ENCODE measurements around the gene FSTL1. TPM values are rescaled to one million over a fixed set of nuclear protein-coding genes. Genes with fewer than 3 reads are reported as not detected.

The FSTL1 gene
- polyA plus RNA-seq, 3 donors from 2014 or later, result 1.7 TPM; not detected in 2

DNA sequence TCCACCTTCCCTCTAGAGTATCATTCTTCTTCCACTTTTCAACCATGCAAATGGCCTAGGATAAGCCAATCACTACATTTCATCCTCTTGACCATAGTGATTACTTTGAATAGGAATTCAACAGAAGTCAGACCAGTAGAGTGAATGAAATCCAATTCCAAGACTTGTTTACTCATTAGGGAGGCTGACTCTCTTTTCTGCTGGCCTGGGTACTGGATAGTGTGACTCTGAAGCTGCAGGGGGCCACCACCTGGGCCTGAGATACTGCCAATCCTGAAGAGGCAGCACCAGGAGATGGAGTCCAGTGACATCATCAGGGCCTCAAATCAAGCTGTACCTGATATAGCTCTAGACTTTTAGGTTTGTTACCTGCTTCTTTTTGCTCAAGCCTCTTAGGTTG, 7.0 kb upstream of the FSTL1 start:
- Mint-ChIP-seq H3K4me1 (peaks cover 5 to 13% of the 10 kb centered on the region in 2 donors), H3K9me3 (no peaks in the 10 kb centered on the region), H3K4me3 (no peak overlapping the region), H3K36me3 (no peaks in the 10 kb centered on the region), H3K27me3 (ENCODE audit: low read depth in 3 of 3) (peaks cover 2 to 9% (median 4%) of the 10 kb centered on the region in 3 donors), H3K27ac (no peak overlapping the region)
- DNase-seq, result no peak

DNA sequence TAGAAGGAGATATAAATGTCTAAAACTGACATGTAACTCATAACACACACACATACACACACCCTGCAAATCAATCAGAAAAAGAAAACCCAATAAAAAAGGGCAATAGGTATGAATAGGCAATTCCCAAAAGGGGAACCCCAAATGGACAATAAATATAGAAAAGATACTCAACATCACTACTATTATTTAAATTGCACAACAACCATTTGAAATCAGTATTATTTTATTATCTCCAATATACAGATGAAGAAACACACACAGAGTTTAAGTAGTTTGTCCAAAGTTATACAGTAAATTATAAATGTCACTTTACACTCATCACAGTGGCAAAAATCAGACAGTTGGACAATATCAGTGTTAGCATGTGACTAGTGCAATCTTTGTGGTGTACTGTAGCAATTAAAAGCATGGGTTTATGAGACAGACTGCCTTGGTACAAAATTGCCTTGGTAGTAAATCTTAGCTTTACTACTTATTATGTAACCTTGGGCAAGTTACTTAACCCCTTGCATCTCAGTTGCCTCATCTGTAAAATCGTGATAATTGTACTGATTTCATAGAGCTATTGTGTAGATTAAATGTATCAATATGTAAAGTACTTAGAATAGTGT, 3.4 kb upstream of the FSTL1 start:
- Mint-ChIP-seq H3K4me1 (peaks cover 7 to 14% of the 10 kb centered on the region in 2 donors), H3K27ac (no peak overlapping the region), H3K4me3 (no peak overlapping the region), H3K27me3 (ENCODE audit: low read depth in 3 of 3) (peaks cover 11 to 19% (median 14%) of the 10 kb centered on the region in 3 donors), H3K9me3 (no peaks in the 10 kb centered on the region), H3K36me3 (no peaks in the 10 kb centered on the region)
- DNase-seq, result no peak

- H3K27me3 Mint-ChIP-seq (ENCODE audit: low read depth in 3 of 3), result peaks cover 12 to 17% (median 12%) of the 10 kb centered on the region in 3 donors
- H3K4me1 Mint-ChIP-seq, result peaks cover 7 to 14% of the 10 kb centered on the region in 2 donors
- H3K27ac Mint-ChIP-seq, result no peak overlapping the region
- H3K36me3 Mint-ChIP-seq, result no peaks in the 10 kb centered on the region
- DNase-seq, result no peak
- no peaks in the 10 kb centered on the region for H3K9me3 Mint-ChIP-seq
- H3K4me3 Mint-ChIP-seq, result peak overlapping the region in 2 of 5 donors; percentile 6 to 58
Observed at GRCh38 chr3:120452816-120453215, 2.0 kb upstream of the FSTL1 start.

- DNase-seq, result no peak
- no peaks in the 10 kb centered on the region for H3K36me3 Mint-ChIP-seq
- H3K4me1 Mint-ChIP-seq, result peaks cover 7 to 14% of the 10 kb centered on the region in 2 donors
- H3K27me3 Mint-ChIP-seq (ENCODE audit: low read depth in 3 of 3), result peaks cover 12 to 17% (median 14%) of the 10 kb centered on the region in 3 donors
- H3K27ac Mint-ChIP-seq, result no peak overlapping the region
- no peaks in the 10 kb centered on the region for H3K9me3 Mint-ChIP-seq
- H3K4me3 Mint-ChIP-seq, result peak overlapping the region; percentile 20 to 66 (median 47)
Observed at GRCh38 chr3:120451806-120452205, 1.0 kb upstream of the FSTL1 start.

GRCh38 chr3:120451272-120451761, 525 bp upstream of the FSTL1 start:
- no peaks in the 10 kb centered on the region for H3K9me3 Mint-ChIP-seq
- DNase-seq, result no peak
- H3K36me3 Mint-ChIP-seq, result no peaks in the 10 kb centered on the region
- H3K27me3 Mint-ChIP-seq (ENCODE audit: low read depth in 3 of 3), result peaks cover 12 to 20% (median 14%) of the 10 kb centered on the region in 3 donors
- H3K27ac Mint-ChIP-seq, result no peak overlapping the region
- H3K4me1 Mint-ChIP-seq, result peaks cover 7 to 14% of the 10 kb centered on the region in 2 donors
- peak overlapping the region; percentile 20 to 66 (median 47) for H3K4me3 Mint-ChIP-seq

- Mint-ChIP-seq H3K27me3 (ENCODE audit: low read depth in 3 of 3) (peaks cover 12 to 18% (median 14%) of the 10 kb centered on the region in 3 donors), H3K4me1 (peaks cover 7 to 14% of the 10 kb centered on the region in 2 donors), H3K36me3 (no peaks in the 10 kb centered on the region), H3K9me3 (no peaks in the 10 kb centered on the region), H3K27ac (no peak overlapping the region), H3K4me3 (peak overlapping the region; percentile 34 to 77 (median 65))
- no peak for DNase-seq
Observed at GRCh38 chr3:120449701-120450599, 842 bp downstream of the FSTL1 start.

DNA sequence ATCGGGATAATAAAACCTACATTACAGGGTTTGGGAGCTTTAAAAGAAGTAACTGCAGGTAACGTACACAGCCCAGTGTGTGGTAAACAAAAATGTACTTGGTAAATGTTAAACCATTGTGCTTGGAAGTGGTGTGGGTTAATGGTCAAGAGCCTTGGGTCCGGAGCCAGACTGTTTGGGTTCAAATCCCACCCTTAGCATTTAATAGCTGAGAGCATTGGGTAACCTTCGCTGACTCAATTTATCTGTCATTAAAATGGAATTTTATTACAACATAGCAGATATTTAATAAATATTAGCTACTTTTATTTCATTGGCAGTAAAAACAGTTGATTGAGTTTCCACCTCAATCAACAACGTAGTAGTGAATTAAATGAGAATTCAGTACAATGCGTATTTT, 1.5 kb downstream of the FSTL1 start:
- no peaks in the 10 kb centered on the region for H3K9me3 Mint-ChIP-seq
- no peak overlapping the region for H3K27ac Mint-ChIP-seq
- peak overlapping the region in 2 of 5 donors; percentile 14 to 65 for H3K4me3 Mint-ChIP-seq
- H3K36me3 Mint-ChIP-seq, result no peaks in the 10 kb centered on the region
- H3K4me1 Mint-ChIP-seq, result peaks cover 7 to 14% of the 10 kb centered on the region in 2 donors
- no peak for DNase-seq
- H3K27me3 Mint-ChIP-seq (ENCODE audit: low read depth in 3 of 3), result peaks cover 12 to 18% (median 14%) of the 10 kb centered on the region in 3 donors

DNA sequence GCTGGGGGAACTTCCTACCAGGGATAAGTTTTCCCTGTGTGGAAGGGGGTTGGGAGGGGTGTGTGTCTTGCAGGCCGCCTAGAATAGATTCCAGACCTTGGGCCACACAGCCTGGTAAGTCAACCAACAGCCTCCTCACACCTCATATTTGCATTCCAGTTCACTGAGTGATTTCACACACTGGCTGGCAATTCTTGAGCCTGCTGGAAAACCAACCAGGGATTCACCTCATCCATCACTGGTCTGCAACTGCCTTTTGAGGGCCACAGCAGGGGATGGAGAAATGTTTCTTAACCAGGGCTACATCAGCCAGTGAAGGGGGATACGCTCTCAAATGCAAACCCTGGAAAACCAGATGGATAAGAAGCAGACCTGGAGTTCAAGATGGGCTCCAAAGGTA, 2.0 kb downstream of the FSTL1 start:
- peaks cover 12 to 18% (median 14%) of the 10 kb centered on the region in 3 donors for H3K27me3 Mint-ChIP-seq (ENCODE audit: low read depth in 3 of 3)
- H3K4me3 Mint-ChIP-seq, result no peak overlapping the region
- no peak for DNase-seq
- peaks cover 7 to 14% of the 10 kb centered on the region in 2 donors for H3K4me1 Mint-ChIP-seq
- H3K36me3 Mint-ChIP-seq, result no peaks in the 10 kb centered on the region
- H3K9me3 Mint-ChIP-seq, result no peaks in the 10 kb centered on the region
- H3K27ac Mint-ChIP-seq, result no peak overlapping the region

DNA sequence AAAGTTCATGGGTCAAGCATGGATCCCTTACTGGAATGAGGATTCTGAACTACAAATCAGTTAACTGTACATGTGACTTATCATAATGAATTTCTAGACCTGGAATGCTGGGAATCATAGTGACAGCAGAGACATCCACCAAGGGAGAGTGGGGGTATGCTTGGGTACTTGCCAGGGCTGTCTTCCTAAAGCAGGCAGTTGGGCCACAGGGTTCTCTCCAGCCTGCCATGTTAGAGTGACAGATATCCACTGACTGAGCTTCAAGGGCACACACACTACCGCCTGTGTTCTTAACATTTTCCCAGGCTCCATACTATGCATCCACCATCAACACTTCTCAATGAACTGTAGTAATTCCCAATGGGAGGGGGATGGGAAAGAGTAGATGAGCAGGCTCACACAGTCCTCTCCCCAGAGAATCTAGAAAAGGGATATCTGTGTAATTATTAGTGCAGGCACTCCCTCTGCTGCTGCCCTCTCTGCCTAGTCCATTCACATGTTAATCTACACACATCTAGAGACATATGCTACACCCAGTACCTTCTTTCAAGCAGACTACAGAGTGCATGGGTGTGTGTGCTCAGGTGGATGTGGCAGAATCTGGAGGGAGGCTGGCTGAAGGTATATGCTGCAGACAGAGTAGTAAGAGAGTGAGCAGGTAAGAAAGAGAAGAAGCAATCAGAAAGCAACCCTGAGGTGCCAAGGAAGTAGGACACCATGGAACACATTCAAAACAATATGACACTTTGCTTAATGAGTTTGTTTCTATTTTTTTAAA, 3.7 kb downstream of the FSTL1 start:
- DNase-seq, result no peak
- no peaks in the 10 kb centered on the region for H3K9me3 Mint-ChIP-seq

DNA sequence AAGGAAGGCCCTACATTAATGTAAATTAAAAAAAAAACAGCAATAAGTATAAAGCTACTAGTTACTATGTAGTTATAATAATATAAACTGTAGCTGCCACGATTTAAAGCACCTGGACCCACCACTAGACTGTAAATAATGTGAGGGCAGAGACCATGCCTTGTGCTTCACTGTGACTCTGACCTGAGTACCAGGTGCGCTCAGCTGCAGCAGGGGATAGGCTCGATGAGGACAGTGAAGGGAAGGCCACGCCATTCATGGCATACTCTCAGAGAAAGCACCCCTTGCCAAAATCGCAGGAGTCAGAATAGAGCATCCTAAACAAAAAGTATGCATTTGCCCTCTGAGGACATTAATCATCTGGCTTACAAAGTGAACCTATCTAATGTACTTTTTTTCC, 5.1 kb downstream of the FSTL1 start:
- Mint-ChIP-seq H3K36me3 (no peaks in the 10 kb centered on the region), H3K27ac (no peak overlapping the region), H3K9me3 (no peaks in the 10 kb centered on the region), H3K27me3 (ENCODE audit: low read depth in 3 of 3) (peaks cover 4 to 13% (median 5%) of the 10 kb centered on the region in 3 donors), H3K4me3 (no peak overlapping the region), H3K4me1 (peaks cover 7 to 8% of the 10 kb centered on the region in 2 donors)
- no peak for DNase-seq

More for the DNA sequence above, 3.7 kb downstream of the FSTL1 start:
- H3K27ac Mint-ChIP-seq, result no peak overlapping the region
- H3K36me3 Mint-ChIP-seq, result no peaks in the 10 kb centered on the region
- H3K4me1 Mint-ChIP-seq, result peaks cover 7 to 12% of the 10 kb centered on the region in 2 donors
- H3K4me3 Mint-ChIP-seq, result no peak overlapping the region
- peaks cover 11 to 15% (median 11%) of the 10 kb centered on the region in 3 donors for H3K27me3 Mint-ChIP-seq (ENCODE audit: low read depth in 3 of 3)

GRCh38 chr3:120443626-120444123, 7.1 kb downstream of the FSTL1 start:
- no peak overlapping the region for H3K27ac Mint-ChIP-seq
- peaks cover 0 to 5% (median 2%) of the 10 kb centered on the region in 3 donors for H3K27me3 Mint-ChIP-seq (ENCODE audit: low read depth in 3 of 3)
- no peaks in the 10 kb centered on the region for H3K36me3 Mint-ChIP-seq
- no peaks in the 10 kb centered on the region for H3K9me3 Mint-ChIP-seq
- H3K4me1 Mint-ChIP-seq, result no peaks in the 10 kb centered on the region
- H3K4me3 Mint-ChIP-seq, result no peak overlapping the region
- no peak for DNase-seq

DNA sequence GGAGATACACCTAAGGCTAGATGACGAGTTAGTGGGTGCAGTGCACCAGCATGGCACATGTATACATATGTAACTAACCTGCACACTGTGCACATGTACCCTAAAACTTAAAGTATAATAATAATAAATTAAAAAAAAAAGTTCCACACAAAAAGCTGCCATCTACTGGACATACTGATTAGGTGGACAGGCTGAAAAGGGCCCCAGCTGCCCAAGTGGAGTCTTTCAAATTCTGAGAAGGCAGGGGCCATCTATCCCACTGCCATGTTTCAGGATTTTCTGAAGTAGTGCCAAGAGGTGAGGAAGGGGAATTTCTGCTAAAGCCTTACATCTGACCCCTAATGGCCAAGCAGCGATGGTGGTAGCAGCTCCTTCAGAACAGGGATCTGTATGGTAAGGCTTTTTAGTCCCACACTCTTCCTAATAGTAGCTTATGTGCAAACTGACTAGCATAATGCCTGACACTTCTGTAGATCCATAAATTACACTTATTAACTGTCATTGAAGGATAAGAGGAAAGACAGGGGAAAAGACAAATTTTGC, 7.7 kb downstream of the FSTL1 start:
- peaks cover 0 to 5% (median 2%) of the 10 kb centered on the region in 3 donors for H3K27me3 Mint-ChIP-seq (ENCODE audit: low read depth in 3 of 3)
- no peak overlapping the region for H3K27ac Mint-ChIP-seq
- H3K9me3 Mint-ChIP-seq, result no peaks in the 10 kb centered on the region
- no peaks in the 10 kb centered on the region for H3K4me1 Mint-ChIP-seq
- no peaks in the 10 kb centered on the region for H3K36me3 Mint-ChIP-seq
- no peak for DNase-seq
- no peak overlapping the region for H3K4me3 Mint-ChIP-seq

- Mint-ChIP-seq H3K4me1 (no peaks in the 10 kb centered on the region), H3K36me3 (no peaks in the 10 kb centered on the region), H3K27ac (no peak overlapping the region), H3K27me3 (ENCODE audit: low read depth in 3 of 3) (peaks cover 0 to 5% (median under 1%) of the 10 kb centered on the region in 3 donors), H3K9me3 (no peaks in the 10 kb centered on the region), H3K4me3 (no peak overlapping the region)
- DNase-seq, result no peak
Observed at GRCh38 chr3:120441776-120442175, 9.0 kb downstream of the FSTL1 start.

Measured in immature natural killer cell (primary cell).